T-helper 1 cell treated with Interleukin-12 subunit alpha and Interleukin-12 subunit beta and Interleukin-4 antibody, amounts not matched to agents 30 μg/mL and 1 μg/mL, for 36 hours (primary cell): Measurements from ENCODE around the gene ZBTB24.

Source experiments
- H3K27ac Mint-ChIP-seq: one replicate; pipeline ENCODE4 v1.8.0; 2021; ENCODE audit warnings: mild to moderate bottlenecking, mixed read lengths
- H3K27me3 Mint-ChIP-seq: one replicate; pipeline ENCODE4 v1.8.0; 2021; ENCODE audit warnings: low read depth, mixed read lengths
- H3K36me3 Mint-ChIP-seq: one replicate; pipeline ENCODE4 v1.8.0; 2021; ENCODE audit warnings: low read depth, mixed read lengths
- H3K4me1 Mint-ChIP-seq: one replicate; pipeline ENCODE4 v1.8.0; 2021; ENCODE audit warnings: low read depth, mixed read lengths
- H3K4me3 Mint-ChIP-seq: one replicate; pipeline ENCODE4 v1.8.0; 2021; ENCODE audit warnings: mild to moderate bottlenecking, moderate library complexity, mixed read lengths
- H3K9me3 Mint-ChIP-seq: one replicate; pipeline ENCODE4 v1.8.0; 2021; ENCODE audit warnings: mixed read lengths

The ZBTB24 gene

GRCh38 chr6:109510358-109510757 lies 27.3 kb upstream of the ZBTB24 start:
- H3K27me3 Mint-ChIP-seq = peaks cover 12% of the 10 kb centered on the region
- H3K27ac Mint-ChIP-seq = no peak overlapping the region
- H3K4me1 Mint-ChIP-seq = peaks cover 7% of the 10 kb centered on the region
- peaks cover 4% of the 10 kb centered on the region for H3K9me3 Mint-ChIP-seq
- no peak overlapping the region for H3K4me3 Mint-ChIP-seq
- H3K36me3 Mint-ChIP-seq = peaks cover 5% of the 10 kb centered on the region

GRCh38 chr6:109508166-109508860 lies 25.3 kb upstream of the ZBTB24 start:
- Mint-ChIP-seq H3K9me3 (peaks cover 4% of the 10 kb centered on the region), H3K4me3 (no peak overlapping the region), H3K36me3 (no peaks in the 10 kb centered on the region), H3K27me3 (peaks cover 12% of the 10 kb centered on the region), H3K27ac (no peak overlapping the region), H3K4me1 (no peaks in the 10 kb centered on the region)

- H3K36me3 Mint-ChIP-seq = no peaks in the 10 kb centered on the region
- peaks cover 4% of the 10 kb centered on the region for H3K9me3 Mint-ChIP-seq
- H3K4me1 Mint-ChIP-seq = no peaks in the 10 kb centered on the region
- H3K27ac Mint-ChIP-seq = no peak overlapping the region
- no peak overlapping the region for H3K4me3 Mint-ChIP-seq
- peaks cover 12% of the 10 kb centered on the region for H3K27me3 Mint-ChIP-seq
Observed at GRCh38 chr6:109507490-109508072, 24.6 kb upstream of the ZBTB24 start.

GRCh38 chr6:109506841-109507240 lies 23.8 kb upstream of the ZBTB24 start:
- Mint-ChIP-seq H3K9me3 (peaks cover 4% of the 10 kb centered on the region), H3K27me3 (peaks cover 15% of the 10 kb centered on the region)

GRCh38 chr6:109506314-109506713 lies 23.3 kb upstream of the ZBTB24 start:
- Mint-ChIP-seq H3K9me3 (peaks cover 4% of the 10 kb centered on the region), H3K4me1 (no peaks in the 10 kb centered on the region), H3K4me3 (no peak overlapping the region), H3K36me3 (no peaks in the 10 kb centered on the region), H3K27ac (no peak overlapping the region), H3K27me3 (peaks cover 15% of the 10 kb centered on the region)

More at GRCh38 chr6:109506841-109507240, 23.8 kb upstream of the ZBTB24 start:
- no peak overlapping the region for H3K4me3 Mint-ChIP-seq
- no peak overlapping the region for H3K27ac Mint-ChIP-seq
- no peaks in the 10 kb centered on the region for H3K4me1 Mint-ChIP-seq
- no peaks in the 10 kb centered on the region for H3K36me3 Mint-ChIP-seq

GRCh38 chr6:109503327-109504224 lies 20.6 kb upstream of the ZBTB24 start:
- no peaks in the 10 kb centered on the region for H3K9me3 Mint-ChIP-seq
- H3K4me3 Mint-ChIP-seq = no peak overlapping the region
- H3K27ac Mint-ChIP-seq = no peak overlapping the region
- H3K36me3 Mint-ChIP-seq = no peaks in the 10 kb centered on the region
- H3K4me1 Mint-ChIP-seq = no peaks in the 10 kb centered on the region
- peaks cover 15% of the 10 kb centered on the region for H3K27me3 Mint-ChIP-seq

- Mint-ChIP-seq H3K27me3 (peaks cover 7% of the 10 kb centered on the region), H3K4me3 (no peak overlapping the region), H3K36me3 (no peaks in the 10 kb centered on the region), H3K4me1 (peaks cover 18% of the 10 kb centered on the region), H3K9me3 (no peaks in the 10 kb centered on the region), H3K27ac (no peak overlapping the region)
Observed at GRCh38 chr6:109498936-109499335, 15.9 kb upstream of the ZBTB24 start.

- Mint-ChIP-seq H3K27me3 (peaks cover 7% of the 10 kb centered on the region), H3K4me3 (no peak overlapping the region), H3K9me3 (no peaks in the 10 kb centered on the region), H3K36me3 (no peaks in the 10 kb centered on the region), H3K4me1 (peaks cover 22% of the 10 kb centered on the region), H3K27ac (no peak overlapping the region)
Observed at GRCh38 chr6:109498052-109498451, 15.0 kb upstream of the ZBTB24 start.

- Mint-ChIP-seq H3K27me3 (peaks cover 3% of the 10 kb centered on the region), H3K27ac (no peak overlapping the region), H3K9me3 (no peaks in the 10 kb centered on the region), H3K36me3 (no peaks in the 10 kb centered on the region), H3K4me3 (no peak overlapping the region), H3K4me1 (peaks cover 31% of the 10 kb centered on the region)
Observed at GRCh38 chr6:109496036-109496772, 13.2 kb upstream of the ZBTB24 start.

GRCh38 chr6:109493865-109494264 lies 10.8 kb upstream of the ZBTB24 start:
- no peak overlapping the region for H3K27ac Mint-ChIP-seq
- H3K9me3 Mint-ChIP-seq = no peaks in the 10 kb centered on the region
- peaks cover 41% of the 10 kb centered on the region for H3K4me1 Mint-ChIP-seq
- no peaks in the 10 kb centered on the region for H3K36me3 Mint-ChIP-seq
- H3K4me3 Mint-ChIP-seq = no peak overlapping the region
- H3K27me3 Mint-ChIP-seq = peaks cover 3% of the 10 kb centered on the region

GRCh38 chr6:109491207-109491938 lies 8.4 kb upstream of the ZBTB24 start:
- H3K4me1 Mint-ChIP-seq = peaks cover 33% of the 10 kb centered on the region
- no peaks in the 10 kb centered on the region for H3K36me3 Mint-ChIP-seq
- H3K27me3 Mint-ChIP-seq = peaks cover 7% of the 10 kb centered on the region
- H3K4me3 Mint-ChIP-seq = peak overlapping the region; percentile 66
- peak overlapping the region; percentile 91 for H3K27ac Mint-ChIP-seq
- H3K9me3 Mint-ChIP-seq = no peaks in the 10 kb centered on the region

GRCh38 chr6:109490713-109491112 lies 7.7 kb upstream of the ZBTB24 start:
- peak overlapping the region; percentile 66 for H3K4me3 Mint-ChIP-seq
- no peaks in the 10 kb centered on the region for H3K36me3 Mint-ChIP-seq
- H3K27me3 Mint-ChIP-seq = peaks cover 7% of the 10 kb centered on the region
- peaks cover 30% of the 10 kb centered on the region for H3K4me1 Mint-ChIP-seq
- peak overlapping the region; percentile 91 for H3K27ac Mint-ChIP-seq
- H3K9me3 Mint-ChIP-seq = no peaks in the 10 kb centered on the region

GRCh38 chr6:109488001-109488400 lies 5.0 kb upstream of the ZBTB24 start:
- peaks cover 4% of the 10 kb centered on the region for H3K27me3 Mint-ChIP-seq
- H3K9me3 Mint-ChIP-seq = no peaks in the 10 kb centered on the region
- H3K4me1 Mint-ChIP-seq = peaks cover 31% of the 10 kb centered on the region
- no peak overlapping the region for H3K27ac Mint-ChIP-seq
- no peak overlapping the region for H3K4me3 Mint-ChIP-seq
- no peaks in the 10 kb centered on the region for H3K36me3 Mint-ChIP-seq

- peaks cover 12% of the 10 kb centered on the region for H3K36me3 Mint-ChIP-seq
- H3K27ac Mint-ChIP-seq = no peak overlapping the region
- H3K4me3 Mint-ChIP-seq = no peak overlapping the region
- H3K4me1 Mint-ChIP-seq = peaks cover 31% of the 10 kb centered on the region
- peaks cover 4% of the 10 kb centered on the region for H3K27me3 Mint-ChIP-seq
- no peaks in the 10 kb centered on the region for H3K9me3 Mint-ChIP-seq
Observed at GRCh38 chr6:109486068-109486467, 3.0 kb upstream of the ZBTB24 start.
